NCI-H187 treated with DMSO at 0.1 percent for 48 hours (cell line): ENCODE measurements around the gene POLQ.
A peak's percentile ranks its signal among the peaks of the same experiment; 100 is the strongest.
"Not testable (repeated sequence)": the region's sequence is repeated elsewhere in the genome, so short reads cannot be mapped to it uniquely, and the experiment has no call there.

Experiments
- DNase-seq: peaks from one replicate; lab custom pipeline; 2025; lab: John Stamatoyannopoulos, UW

The POLQ gene

DNA sequence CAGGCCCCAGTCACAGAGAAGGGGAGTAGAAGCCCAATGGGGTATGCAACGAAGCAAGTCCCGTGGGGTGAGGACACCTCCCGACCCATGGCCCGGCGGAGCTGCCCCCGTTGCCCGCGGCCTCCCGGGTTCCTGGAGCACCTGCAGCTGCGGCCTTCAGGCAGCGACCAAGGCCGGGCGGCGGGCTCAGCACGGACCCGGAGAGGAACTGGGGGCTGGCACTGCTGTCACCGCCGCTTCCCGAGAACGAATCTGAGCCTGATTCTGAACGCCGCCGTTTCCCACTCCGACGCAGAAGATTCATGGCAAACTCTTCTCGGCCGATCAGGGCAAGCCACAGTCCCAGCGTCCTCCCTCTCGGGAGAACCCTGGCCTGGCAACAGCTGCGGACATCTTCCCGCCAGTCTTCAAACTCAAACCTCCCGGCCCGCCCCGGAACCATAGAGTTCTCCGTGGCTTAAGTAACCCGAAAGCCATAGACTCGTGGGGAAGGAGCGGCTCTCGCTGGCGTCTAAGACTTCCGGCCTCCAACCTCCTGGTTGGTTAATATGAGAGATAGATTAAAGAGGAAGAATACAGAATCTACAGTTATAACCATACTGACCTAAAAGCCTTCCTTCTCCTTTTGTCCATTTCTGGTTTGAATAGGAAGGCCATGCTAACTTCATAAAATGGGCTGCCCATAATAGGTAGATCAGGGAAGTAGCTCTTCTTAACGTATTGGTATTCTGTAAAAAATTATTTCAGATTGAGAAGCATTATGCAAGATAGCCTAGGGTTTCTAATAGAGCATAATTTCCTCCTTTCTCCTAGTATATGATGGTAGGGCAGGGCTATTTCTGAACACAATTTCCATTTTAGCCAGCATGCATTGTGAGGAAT is at the start of gene POLQ:
TSS of gene POLQ (minus strand) at position 415 of the 882 bp plus-strand sequence. CDS start at position 304, 111 bp downstream.
- DNase-seq = peak; percentile 69

DNA sequence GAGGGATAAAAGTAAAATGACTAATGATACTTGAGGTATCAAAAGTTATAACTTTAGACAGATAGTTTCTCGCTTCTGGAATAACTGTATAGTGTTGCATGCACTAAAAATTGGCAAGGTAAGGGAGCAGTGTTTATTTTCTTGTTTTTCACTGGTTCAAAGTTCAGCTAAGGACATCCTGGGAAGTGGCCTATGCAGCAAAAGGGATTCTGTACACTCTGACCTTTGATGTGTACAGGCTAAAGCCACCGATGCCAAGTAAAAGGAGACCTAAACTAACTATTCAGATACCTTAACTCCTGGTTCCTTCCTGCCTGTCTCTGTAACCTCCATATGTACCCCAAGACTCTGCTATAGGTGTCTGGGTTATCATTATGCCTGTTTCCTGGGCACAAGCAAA is 49.1 kb upstream of the POLQ start:
- DNase-seq = no peak

DNA sequence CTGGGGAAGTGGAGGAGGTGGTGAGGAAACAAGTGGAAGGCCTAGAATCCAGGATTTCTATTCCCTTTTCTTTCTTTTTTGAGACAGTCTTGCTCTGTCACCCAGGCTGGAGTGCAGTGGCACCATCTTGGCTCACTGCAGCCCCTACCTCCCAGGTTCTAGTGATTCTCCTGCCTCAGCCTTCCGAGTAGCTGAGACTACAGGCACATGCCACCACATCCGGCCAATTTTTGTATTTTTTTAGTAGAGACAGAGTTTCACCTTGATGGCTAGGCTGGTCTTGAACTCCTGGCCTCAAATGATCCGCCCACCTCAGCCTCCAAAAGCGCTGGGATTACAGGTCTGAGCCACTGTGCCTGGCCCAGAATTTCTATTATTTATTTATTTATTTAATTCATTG is 48.0 kb upstream of the POLQ start:
- not testable (repeated sequence) for DNase-seq

- peak; percentile 63 for DNase-seq
Measured at GRCh38 chr3:121592856-121593702, 47.3 kb upstream of the POLQ start, which contains the start of gene FBXO40. TSS of gene FBXO40 (plus strand) at chr3:121593379. CDS start at chr3:121620576, 27,197 bp downstream.

DNA sequence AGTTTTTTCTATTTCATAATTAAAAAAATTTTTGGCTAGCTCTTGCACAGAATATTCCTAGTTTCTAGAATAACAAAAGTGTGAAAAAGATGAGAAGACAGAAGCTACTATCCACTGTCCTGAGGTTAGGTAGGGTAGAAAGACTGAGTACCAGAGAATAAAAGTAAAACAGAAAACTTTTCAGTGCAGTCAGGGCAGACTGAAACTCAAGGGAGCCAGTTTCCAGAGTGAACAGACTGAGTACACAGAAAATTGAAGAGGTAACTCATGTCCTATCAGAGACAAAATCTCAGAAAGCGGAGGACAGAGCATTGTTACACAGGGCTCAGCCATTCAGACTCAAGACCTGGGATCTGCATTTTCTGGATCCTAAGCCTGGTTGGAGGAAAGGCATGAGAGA is 38.6 kb upstream of the POLQ start:
- DNase-seq = no peak

- no peak for DNase-seq
Measured at GRCh38 chr3:121581691-121582090, 35.9 kb upstream of the POLQ start.

GRCh38 chr3:121574449-121574848 is 28.7 kb upstream of the POLQ start:
- DNase-seq = no peak

DNA sequence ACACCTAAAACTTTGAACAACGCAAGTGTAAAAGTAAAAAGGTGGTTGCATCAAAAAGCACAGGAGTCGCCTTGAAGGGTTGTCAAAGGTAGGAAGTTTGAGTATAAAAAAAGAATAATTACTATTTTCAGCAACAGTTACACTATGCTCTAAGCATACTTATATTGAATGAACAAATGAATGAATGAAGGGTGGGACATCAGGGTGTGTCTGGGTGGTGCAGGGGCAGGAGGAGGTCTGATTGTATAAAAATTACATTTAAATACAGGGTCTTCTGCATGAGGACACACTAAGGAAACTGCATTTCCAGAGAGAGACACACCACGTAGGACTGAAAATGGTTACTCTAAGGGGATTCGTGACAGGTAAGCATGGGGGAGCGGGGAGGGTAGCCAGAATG is 21.9 kb upstream of the POLQ start, which contains the start of gene ARGFX:
TSS of gene ARGFX (plus strand) at position 301 of the 400 bp plus-strand sequence. CDS start 2,765 bp downstream, outside the sequence.
- DNase-seq = no peak

DNA sequence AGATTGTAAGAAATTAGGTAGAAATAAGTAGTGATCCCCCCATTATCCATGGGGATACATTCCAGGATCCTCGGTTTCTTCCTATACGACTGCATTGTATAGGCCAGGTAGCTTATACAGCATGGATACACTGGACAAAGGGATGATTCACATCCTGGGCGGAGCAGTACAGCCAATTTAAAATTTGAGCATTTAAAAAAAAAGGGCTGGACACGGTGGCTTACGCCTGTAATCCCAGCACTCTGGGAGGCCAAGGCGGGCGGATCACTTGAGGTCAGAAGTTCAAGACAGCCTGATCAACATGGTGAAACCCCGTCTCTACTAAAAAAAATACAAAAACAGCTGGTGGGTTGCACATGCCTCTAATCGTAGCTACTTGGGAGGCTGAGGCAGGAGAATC is 21.0 kb upstream of the POLQ start:
- DNase-seq = no peak

GRCh38 chr3:121562148-121562547 is 16.4 kb upstream of the POLQ start:
- DNase-seq = no peak

DNA sequence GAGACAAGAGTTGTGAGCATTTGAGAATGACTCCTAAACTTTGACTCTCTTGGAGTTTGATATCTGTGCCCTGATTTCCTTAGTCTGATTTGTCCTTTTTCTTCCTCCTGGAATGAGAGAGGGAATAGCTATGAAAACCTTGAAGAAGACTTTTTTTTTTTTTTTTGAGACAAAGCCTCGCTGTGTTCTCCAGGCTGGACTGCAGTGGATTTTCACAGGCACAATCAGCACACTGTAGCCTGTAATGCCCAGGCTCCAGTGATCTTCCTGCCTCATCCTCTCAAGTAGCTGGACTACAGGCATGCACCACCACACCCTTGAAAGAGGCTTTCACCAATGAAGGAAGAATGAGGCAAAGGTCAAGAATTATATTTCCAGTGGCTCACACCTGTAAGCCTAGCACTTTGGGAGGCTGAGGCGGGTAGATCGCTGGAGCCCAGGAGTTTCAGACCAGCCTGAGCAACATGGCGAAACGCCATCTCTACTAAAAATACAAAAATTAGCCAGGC is 11.7 kb upstream of the POLQ start:
- DNase-seq = no peak

DNA sequence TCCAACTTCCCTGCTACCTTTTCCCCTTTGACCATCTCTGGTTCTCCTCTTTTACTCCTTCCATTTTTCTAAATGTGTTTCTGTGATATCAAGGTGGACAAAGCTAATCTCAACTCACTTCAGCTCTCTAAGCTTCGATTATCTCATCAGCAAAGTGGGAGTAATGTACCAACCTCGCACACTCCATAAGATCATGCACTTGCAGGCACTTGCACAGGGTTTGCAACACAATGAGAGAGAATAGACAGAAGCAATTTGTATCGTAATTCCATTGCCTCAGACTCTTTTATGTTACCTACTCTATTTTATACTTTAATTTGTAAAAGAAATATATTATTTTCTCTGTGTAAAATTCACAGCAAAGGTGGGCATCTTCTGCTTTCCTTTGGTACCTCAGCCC is 7.0 kb upstream of the POLQ start:
- no peak for DNase-seq

GRCh38 chr3:121552379-121552778 is 6.6 kb upstream of the POLQ start:
- DNase-seq = no peak

- no peak for DNase-seq
Measured at GRCh38 chr3:121545049-121545573, 677 bp downstream of the POLQ start.

DNA sequence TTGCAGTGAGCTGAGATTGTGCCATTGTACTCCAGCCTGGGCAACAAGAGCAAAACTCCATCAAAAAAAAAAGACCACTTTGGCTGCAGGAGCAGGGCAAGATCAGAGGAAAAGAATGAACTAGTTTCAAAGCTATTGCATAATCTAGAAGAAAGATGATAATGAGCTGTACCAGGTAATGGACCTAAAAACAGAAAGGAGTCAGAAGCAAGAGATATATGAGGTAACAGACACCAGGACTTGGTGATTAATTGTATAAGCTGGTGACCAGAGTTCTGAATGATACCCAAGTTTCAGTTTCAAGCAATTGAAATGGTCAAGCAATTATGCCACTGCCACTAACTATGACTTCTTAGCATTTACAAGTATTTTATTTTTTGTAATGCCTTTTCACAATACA is 2.9 kb downstream of the POLQ start:
- no peak for DNase-seq

- no peak for DNase-seq
Measured at GRCh38 chr3:121531269-121531668, 14.5 kb downstream of the POLQ start.

DNA sequence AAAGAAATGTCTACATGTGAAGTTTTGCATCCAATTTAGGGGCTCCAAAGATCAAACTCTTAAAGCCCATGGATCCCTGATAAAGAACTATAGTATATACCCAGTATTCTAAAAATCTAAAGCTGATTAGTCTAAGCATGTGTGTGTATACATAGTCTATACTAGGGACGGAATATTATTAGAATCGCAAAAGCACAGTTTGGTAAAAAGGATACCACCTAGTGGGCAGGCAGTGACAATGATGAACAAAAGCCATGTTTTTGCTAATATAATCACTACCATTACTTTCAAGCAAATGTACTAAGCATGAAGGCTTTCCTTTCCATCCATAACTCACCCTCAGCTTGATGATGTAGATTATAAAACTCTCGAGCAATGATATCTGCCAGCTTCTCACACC is 16.5 kb downstream of the POLQ start:
- no peak for DNase-seq

DNA sequence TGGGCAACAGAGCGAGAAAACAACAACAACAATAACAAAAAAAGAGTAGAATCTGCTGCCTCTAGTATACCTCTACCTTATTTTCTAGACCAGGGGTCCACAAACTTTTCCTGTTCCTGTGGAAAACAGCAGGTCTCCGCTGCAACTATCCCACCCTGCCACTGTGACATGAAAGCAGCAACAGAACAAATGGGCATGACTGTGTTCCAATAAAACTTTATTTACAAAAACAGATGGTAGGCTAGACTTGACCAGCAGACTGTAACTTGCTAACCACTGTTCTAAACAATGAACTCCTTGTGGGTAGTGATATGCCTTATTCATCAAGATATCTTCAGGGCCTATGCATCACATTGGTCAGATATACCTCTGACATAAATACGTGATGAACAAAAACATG is 25.3 kb downstream of the POLQ start:
- DNase-seq = no peak

- no peak for DNase-seq
Measured at GRCh38 chr3:121517953-121518655, 27.7 kb downstream of the POLQ start.

GRCh38 chr3:121515862-121516261 is 29.9 kb downstream of the POLQ start:
- no peak for DNase-seq

DNA sequence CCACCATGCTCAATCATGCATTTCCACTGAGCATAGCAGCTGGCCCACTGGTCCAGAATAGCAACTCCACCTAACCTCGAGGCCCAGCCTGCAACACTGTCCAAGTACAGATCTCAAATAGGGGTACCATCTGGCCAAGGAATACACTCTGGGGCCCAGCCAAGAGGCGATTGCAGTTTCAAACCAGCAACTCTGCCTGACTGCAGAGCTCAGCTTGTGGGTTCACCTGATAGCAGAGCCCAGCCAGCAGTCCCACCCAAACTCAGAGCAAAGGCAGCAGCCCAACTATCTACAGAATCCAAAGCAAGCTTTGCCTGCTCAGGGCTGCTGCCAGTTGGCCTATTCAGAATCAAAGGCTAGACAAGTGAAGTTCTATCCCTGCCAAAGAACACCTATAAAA is 30.5 kb downstream of the POLQ start:
- no peak for DNase-seq

GRCh38 chr3:121514496-121514895 is 31.3 kb downstream of the POLQ start:
- no peak for DNase-seq
